ENCODE data around the gene COL18A1.
"Not testable (repeated sequence)": the region's sequence is repeated elsewhere in the genome, so short reads cannot be mapped to it uniquely, and the experiment has no call there.

COL18A1 gene

DNA sequence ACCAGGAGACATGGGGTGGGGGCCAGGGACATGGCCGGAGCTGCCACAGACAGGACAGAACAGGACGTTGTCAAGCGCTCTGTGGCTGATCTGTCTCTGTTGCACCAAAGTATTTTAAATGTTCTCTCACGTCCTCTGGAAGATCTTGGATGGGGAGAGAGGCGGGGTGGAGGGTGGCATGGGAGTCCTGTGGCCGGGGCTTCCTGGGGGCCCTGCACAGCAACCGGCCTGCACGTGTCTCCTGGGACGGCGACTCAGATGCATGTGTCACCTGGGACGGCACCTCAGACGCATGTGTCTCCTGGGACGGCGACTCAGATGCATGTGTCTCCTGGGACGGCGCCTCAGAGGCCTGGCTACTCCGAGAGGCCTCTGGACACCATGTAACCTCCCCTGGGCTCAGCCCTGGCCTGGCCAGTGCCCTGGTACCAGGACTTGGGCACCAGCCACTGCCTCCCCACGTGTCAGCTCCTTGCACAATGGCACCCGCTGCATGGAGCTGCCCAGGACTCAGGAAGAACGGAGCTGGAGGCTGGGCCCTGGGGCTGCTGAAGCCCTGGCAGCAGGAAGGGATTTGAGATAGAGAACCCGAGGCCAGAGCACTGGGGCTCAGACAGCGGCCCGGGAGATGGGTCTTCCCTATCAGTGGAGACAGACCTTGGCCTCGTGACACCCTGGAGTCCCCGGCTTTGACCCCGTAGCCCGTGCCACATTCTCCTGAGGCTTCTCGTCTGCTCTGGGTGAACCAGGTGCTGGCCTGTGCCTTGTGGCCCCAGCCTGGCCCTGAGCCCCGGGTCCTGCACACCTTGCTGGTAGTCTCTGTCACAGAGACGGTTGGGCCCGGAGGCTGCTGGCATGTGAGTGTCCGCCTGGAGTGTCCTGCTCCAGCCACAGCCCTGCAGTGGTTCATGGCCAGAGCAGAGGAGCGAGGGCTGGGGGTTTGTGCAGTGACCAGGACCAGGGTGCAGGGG lies 152.0 kb downstream of the COL18A1 start:
- no peak overlapping the region; the same call in 1 of the 2 replicates for H3K27ac ChIP-seq
- TF ChIP-seq, protein P1, sequence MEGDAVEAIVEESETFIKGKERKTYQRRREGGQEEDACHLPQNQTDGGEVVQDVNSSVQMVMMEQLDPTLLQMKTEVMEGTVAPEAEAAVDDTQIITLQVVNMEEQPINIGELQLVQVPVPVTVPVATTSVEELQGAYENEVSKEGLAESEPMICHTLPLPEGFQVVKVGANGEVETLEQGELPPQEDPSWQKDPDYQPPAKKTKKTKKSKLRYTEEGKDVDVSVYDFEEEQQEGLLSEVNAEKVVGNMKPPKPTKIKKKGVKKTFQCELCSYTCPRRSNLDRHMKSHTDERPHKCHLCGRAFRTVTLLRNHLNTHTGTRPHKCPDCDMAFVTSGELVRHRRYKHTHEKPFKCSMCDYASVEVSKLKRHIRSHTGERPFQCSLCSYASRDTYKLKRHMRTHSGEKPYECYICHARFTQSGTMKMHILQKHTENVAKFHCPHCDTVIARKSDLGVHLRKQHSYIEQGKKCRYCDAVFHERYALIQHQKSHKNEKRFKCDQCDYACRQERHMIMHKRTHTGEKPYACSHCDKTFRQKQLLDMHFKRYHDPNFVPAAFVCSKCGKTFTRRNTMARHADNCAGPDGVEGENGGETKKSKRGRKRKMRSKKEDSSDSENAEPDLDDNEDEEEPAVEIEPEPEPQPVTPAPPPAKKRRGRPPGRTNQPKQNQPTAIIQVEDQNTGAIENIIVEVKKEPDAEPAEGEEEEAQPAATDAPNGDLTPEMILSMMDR (conservative IDR thresholded peaks at IDR 0.05): no peak
- TF ChIP-seq ZFX (IDR thresholded peaks at IDR 0.05): no peak

DNA sequence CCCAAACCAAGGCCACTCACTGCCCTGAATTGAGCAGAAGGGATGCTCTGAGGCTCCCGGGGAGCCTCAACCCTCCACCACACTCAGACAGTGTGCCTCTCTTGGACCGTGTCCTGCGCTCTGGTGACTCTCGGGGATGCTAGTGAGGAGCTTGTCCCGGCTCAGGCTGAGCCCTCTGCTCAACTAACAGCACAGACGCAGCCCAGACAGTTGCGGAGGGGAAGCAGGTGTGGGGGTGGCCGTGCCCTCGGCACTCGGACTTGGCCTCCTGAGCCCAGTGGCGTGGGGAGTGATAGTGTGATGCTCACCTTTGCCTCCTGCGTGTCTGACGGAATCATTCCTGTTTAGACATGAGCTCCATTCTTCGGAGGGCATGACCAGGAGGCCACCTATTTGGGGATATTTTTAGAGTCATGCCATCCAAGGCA lies 152.7 kb downstream of the COL18A1 start:
- TF ChIP-seq ZFX (IDR thresholded peaks at IDR 0.05): no peak
- TF ChIP-seq, protein P1 (conservative IDR thresholded peaks at IDR 0.05): no peak
- H3K27ac ChIP-seq: no peak overlapping the region

DNA sequence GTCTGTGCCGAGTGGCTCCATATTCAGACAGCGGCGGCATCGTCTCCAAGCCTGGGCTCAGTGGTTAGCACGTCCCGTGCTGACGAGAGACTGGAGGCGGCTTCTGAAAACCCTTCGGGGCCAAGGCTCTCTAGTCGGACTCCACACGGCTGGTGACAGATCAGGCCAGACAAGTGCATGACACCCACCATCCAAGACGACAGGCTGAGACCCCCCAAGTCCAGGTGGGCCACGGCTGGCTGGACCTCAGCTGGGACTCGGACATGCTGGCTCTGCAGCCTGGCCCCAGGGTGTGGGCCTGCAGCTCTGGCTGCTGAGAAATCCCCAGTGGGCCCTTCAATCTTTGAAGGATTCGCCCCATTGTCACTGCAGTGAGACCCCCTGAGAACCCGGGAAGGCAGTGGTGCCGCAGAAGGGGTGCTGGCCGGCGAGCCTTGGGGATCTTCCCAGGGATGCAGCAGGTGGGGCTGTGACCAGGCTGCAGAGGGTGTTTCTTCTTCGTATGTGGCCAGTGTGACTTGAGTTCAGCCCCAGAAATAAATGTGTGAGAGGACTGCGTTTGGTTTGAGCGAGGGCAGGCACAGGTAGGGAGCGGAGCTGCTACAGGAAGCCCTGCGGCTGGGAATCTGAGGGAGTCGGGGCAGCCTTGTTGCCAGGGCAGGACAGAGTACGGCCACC lies 153.2 kb downstream of the COL18A1 start:
- TF ChIP-seq, protein P1 (conservative IDR thresholded peaks at IDR 0.05): no peak
- TF ChIP-seq ZFX (IDR thresholded peaks at IDR 0.05): no peak
- no peak overlapping the region for H3K27ac ChIP-seq

DNA sequence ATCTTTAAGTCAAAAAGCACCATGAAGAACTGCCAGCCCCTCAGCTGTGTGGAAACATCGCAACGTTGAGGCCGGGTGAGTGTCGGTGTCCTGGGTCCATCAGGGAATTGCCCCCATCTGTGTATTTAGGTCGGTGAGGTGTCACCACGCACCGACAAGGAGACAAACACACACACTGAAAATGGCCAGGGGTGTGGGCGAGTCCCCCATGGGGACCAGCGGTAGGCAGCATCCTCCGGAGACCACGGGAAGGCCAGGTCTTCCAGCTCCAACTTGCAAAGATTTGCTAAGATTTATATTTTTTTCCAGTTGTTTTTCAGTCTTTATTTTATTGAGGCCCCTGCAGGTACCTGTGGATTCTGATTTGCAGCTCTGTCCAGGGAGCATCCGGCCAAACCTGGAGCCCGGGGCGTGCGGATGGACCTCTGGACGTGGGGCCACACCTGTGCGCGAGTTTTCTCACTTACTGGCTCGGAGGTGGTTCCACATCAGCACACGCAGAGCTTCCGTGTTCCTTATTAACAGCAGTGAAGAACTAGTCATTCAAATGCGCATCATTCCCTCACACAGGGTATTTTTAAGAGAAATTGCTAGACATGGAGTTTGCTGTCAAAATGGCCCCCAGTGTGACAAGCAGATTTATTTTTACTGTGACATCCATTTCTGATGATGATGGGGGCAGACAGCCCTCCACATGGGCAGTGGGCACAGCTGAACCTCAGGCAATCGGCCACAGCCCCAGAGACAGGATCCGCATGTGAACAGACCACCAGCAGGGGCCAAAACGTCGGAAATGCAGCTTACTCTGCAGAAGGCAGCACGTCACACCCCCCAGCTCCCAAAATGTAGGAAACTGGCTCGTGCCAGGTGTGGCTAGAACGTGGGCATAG lies 154.5 kb downstream of the COL18A1 start:
- no peak for TF ChIP-seq ZFX (IDR thresholded peaks at IDR 0.05)
- TF ChIP-seq, protein P1 (conservative IDR thresholded peaks at IDR 0.05): no peak
- H3K27ac ChIP-seq: no peak overlapping the region

DNA sequence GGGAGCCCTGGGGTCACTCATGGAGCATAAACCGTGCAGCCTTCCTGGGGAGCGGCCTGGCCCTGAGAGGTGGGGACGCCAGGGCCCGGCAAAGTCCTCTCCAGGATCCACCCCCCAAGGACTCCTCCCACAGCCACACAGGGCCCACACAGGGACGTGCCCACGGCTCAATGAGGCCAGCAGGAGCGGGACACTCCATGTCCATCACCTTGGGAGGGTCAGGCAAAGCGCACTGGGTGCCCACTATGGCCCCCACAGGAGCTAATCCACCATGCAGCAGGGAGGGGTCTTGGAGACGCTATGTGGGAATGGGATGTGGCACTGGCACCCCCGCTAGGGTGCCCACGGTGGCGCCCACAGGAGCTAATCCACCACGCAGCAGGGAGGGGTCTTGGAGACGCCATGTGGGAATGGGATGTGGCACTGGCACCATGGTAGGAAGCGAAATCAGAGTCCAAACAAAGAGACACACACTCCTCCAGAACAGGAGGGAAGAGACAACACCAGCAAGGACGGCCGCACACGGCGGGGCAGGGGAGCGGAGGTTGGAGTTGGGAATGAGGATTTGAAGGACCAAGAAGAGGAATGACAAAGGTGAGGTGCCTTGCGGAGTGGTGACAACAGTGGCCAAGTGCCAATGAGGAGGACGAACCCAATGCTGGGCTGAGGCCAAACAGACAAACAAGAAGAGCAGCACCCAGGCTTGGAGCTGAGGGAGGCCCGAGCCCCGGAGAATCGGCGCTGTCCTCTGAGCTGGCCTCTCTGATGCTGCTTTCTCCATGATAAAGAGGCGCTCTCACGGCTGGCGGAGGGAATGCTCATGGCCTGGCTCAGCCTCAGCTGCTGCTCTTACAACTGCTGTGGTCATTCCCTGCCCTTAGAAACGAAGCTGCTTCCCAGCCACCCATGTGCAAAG lies 155.4 kb downstream of the COL18A1 start:
- TF ChIP-seq, protein P1 (conservative IDR thresholded peaks at IDR 0.05): no peak
- no peak for TF ChIP-seq ZFX (IDR thresholded peaks at IDR 0.05)
- H3K27ac ChIP-seq: no peak overlapping the region

DNA sequence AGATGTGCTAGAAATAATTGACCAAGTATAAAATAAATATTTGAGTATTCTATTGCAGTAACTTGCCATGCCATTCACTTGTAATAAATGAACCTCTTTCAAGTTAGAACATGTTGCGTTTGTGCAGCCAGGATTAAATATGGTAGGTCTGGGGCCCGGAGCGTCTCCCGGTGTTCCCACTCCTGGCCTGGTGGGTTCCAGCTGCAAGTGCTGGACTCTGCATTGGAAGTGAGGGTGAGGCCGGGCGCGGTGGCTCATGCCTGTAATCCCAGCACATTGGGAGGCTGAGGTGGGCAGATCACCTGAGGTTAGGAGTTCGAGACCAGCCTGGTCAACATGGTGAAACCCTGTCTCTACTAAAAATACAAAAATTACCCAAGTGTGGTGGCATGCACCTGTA lies 156.3 kb downstream of the COL18A1 start:
- H3K27ac ChIP-seq: not testable (repeated sequence)
